Esophagus muscularis mucosa (tissue), 4 donors: ENCODE measurements around the gene MIGA2.

Source experiments
- CTCF ChIP-seq, 3 experiments: fragments of 200-600 bp in 2 of 3; fragments of 450-650 bp in 1 of 3; sonication (generic) in 2 of 3; IDR thresholded peaks; one replicate each; pipeline ENCODE4 v1.5.1; 2017 to 2019; ENCODE audit warnings: antibody characterized with exemption in 3 of 3, mild to moderate bottlenecking in 2 of 3, moderate library complexity in 1 of 3
- EP300 ChIP-seq: sonication (generic); formaldehyde crosslinking; IDR thresholded peaks from one replicate; pipeline ENCODE4 v1.6.1; 2017; ENCODE audit warnings: antibody characterized with exemption
- POLR2A ChIP-seq: fragments of 450-650 bp; IDR thresholded peaks from one replicate; pipeline ENCODE4 v1.6.1; 2017; ENCODE audit warnings: antibody characterized with exemption, moderate library complexity, mild to moderate bottlenecking, low read depth

- TF ChIP-seq CTCF (IDR thresholded peaks at IDR 0.05) (no peak), POLR2A (no peak), EP300 (no peak)
Observed at GRCh38 chr9:129089246-129089645, 52.8 kb downstream of the MIGA2 start.
